Measurements from ENCODE around the gene S1PR4. TPM values are rescaled to one million over a fixed set of nuclear protein-coding genes. Genes with fewer than 3 reads are reported as not detected.
"Not testable (repeated sequence)": the region's sequence is repeated elsewhere in the genome, so short reads cannot be mapped to it uniquely, and the experiment has no call there.

Gene S1PR4
- total RNA-seq, 1 donor from 2014 or later: not detected

- TF ChIP-seq CTCF (conservative IDR thresholded peaks at IDR 0.05; ENCODE audit: low read depth, low read length): no peak
- no peak for DNase-seq (ENCODE audit: low read depth)
- no peak overlapping the region for H3K4me3 ChIP-seq (ENCODE audit: low read depth, low read length)
Measured at GRCh38 chr19:3152419-3152780, 26.2 kb upstream of the S1PR4 start.

DNA sequence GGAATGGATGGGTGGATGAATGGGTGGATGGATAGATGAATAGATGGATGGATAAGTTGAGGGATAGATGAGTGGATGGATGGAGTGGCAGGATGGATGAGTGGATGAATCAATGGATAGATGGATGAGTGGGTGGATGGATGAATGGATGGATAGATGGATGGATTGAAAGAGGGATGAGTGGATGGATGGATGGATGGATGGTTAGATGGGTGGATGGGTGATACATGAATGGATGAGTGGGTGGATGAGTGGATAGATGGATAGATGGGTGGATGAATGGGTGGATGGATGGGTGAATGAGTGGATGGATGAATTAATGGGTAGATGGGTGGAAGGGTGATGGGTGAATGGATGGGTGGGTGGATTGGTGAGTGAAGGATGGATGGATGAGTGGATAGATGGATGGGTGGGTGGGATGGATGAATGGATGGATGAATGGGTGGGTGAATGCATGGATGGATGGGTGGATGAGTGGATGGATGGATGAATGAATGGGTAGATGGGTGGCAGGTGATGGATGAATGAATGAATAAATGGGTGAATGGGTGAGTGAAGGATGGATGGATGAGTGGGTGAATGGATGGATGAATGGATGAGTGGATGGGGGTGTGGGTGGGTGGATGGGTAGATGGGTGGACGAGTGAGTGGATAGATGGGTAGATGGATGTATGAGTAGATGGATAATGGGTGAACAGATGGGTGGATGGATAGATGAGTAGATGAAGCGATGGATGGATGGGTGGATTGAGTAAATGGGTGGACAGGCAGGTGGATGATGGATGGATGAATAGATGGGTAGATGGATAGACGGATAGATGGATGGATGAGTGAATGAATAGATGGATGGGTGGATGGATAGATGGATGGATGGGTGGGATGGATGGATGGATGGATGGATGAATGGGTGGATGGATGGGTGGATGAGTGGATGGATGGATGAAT lies 25.0 kb upstream of the S1PR4 start:
- H3K4me3 ChIP-seq (ENCODE audit: low read depth, low read length): no peak overlapping the region
- TF ChIP-seq CTCF (conservative IDR thresholded peaks at IDR 0.05; ENCODE audit: low read depth, low read length): no peak
- no peak for DNase-seq (ENCODE audit: low read depth)

DNA sequence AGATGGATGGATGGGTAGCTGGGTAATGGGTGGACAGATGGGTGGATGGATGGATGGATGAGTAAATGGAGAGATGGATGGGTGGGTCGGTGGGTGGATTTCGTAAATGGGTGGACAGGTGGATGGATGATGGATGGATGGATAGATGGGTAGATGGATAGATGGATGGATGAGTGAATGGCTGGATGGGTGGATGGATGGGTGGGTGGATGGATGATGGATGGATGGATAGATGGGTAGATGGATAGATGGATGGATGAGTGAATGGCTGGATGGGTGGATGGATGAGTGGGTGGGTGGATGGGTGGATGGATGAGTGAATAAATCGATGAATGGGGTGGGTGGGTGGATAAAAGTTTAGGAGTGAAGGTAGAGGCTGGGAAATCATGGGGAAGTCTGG lies 24.1 kb upstream of the S1PR4 start:
- not testable (repeated sequence) for H3K4me3 ChIP-seq (ENCODE audit: low read depth, low read length); DNase-seq (ENCODE audit: low read depth)

DNA sequence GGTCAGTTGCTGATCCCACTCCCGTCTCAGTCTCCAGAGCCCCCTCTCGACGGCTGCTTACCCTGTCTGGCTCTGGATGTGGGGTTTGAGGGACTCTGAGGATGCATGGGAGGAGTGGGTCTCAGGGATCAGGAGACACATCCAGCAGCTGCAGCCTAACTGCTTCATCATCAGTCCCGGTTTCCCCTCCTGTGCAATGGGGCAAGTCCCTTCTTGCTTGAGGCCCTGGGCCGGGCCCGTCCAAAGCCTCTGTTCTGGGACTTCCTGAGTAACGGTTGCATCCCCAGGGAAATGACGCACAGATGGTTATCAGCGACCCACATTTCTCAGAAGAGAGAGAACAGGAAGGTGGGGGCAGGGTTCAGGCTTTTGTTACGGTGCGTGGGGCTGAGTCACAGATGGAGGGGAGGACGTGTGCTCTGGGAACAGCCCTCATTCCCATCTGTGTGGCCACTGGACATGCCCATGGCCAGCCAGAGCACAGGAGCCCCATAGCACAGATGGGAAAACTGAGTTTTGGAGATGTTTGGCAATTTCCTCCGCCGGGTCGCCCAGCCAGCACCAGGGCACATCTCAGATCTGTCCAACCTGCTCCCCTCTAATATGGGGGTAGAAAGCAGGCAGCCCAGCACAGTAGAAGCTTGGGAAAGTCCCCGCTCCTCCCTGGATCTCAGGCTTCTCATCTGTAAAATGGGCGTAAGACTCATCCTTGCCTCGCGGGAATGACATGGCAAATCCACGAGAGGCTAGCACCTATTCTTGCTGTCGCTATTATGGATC lies 23.4 kb upstream of the S1PR4 start:
- H3K4me3 ChIP-seq (ENCODE audit: low read depth, low read length): no peak overlapping the region
- no peak for DNase-seq (ENCODE audit: low read depth)
- TF ChIP-seq CTCF (conservative IDR thresholded peaks at IDR 0.05; ENCODE audit: low read depth, low read length): no peak

GRCh38 chr19:3157096-3157845 lies 21.3 kb upstream of the S1PR4 start:
- no peak for DNase-seq (ENCODE audit: low read depth)
- no peak for TF ChIP-seq CTCF (conservative IDR thresholded peaks at IDR 0.05; ENCODE audit: low read depth, low read length)
- H3K4me3 ChIP-seq (ENCODE audit: low read depth, low read length): no peak overlapping the region

- DNase-seq (ENCODE audit: low read depth): no peak
- no peak overlapping the region for H3K4me3 ChIP-seq (ENCODE audit: low read depth, low read length)
- no peak for TF ChIP-seq CTCF (conservative IDR thresholded peaks at IDR 0.05; ENCODE audit: low read depth, low read length)
Measured at GRCh38 chr19:3159565-3159964, 19.0 kb upstream of the S1PR4 start.

- no peak for DNase-seq (ENCODE audit: low read depth)
- TF ChIP-seq CTCF (conservative IDR thresholded peaks at IDR 0.05; ENCODE audit: low read depth, low read length): no peak
- no peak overlapping the region for H3K4me3 ChIP-seq (ENCODE audit: low read depth, low read length)
Measured at GRCh38 chr19:3160219-3160618, 18.4 kb upstream of the S1PR4 start.

Measured in epithelial cell of proximal tubule (primary cell).